Esophagus muscularis mucosa (tissue), 3 donors: ENCODE data around the gene TADA3.

Source experiments
- POLR2A ChIP-seq: fragments of 450-650 bp; IDR thresholded peaks from one replicate; pipeline ENCODE4 v1.6.1; 2017; ENCODE audit warnings: antibody characterized with exemption, moderate library complexity, mild to moderate bottlenecking, low read depth
- POLR2AphosphoS5 ChIP-seq, 2 donors: sonication (generic); formaldehyde crosslinking; IDR thresholded peaks; one replicate each; pipeline ENCODE4 v1.6.1; 2017; ENCODE audit warnings: antibody characterized with exemption in 2 of 2
- TF ChIP-seq, protein P1 (sequence below), 3 experiments: fragments of 200-600 bp in 2 of 3; fragments of 450-650 bp in 1 of 3; sonication (generic) in 2 of 3; IDR thresholded peaks; one replicate each; pipeline ENCODE4 v1.5.1; 2017 to 2019; ENCODE audit warnings: antibody characterized with exemption in 3 of 3, mild to moderate bottlenecking in 2 of 3, moderate library complexity in 1 of 3

DNA sequence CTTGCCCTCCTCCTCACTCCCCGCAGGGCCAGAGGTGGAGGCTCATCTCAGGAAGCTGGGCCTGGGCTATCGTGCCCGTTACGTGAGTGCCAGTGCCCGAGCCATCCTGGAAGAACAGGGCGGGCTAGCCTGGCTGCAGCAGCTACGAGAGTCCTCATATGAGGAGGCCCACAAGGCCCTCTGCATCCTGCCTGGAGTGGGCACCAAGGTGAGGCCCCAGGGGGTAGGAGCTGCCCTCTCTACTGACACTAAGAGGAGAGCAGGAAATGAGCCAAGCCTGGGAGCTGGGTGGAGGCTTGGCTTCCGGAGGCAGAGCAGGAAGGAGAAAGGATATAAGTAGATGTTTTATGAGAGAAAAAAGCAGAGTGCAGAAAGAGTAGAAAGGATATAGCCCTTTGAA lies 37.6 kb downstream of the TADA3 start:
- TF ChIP-seq POLR2AphosphoS5 (IDR thresholded peaks at IDR 0.05): no peak
- TF ChIP-seq, protein P1, sequence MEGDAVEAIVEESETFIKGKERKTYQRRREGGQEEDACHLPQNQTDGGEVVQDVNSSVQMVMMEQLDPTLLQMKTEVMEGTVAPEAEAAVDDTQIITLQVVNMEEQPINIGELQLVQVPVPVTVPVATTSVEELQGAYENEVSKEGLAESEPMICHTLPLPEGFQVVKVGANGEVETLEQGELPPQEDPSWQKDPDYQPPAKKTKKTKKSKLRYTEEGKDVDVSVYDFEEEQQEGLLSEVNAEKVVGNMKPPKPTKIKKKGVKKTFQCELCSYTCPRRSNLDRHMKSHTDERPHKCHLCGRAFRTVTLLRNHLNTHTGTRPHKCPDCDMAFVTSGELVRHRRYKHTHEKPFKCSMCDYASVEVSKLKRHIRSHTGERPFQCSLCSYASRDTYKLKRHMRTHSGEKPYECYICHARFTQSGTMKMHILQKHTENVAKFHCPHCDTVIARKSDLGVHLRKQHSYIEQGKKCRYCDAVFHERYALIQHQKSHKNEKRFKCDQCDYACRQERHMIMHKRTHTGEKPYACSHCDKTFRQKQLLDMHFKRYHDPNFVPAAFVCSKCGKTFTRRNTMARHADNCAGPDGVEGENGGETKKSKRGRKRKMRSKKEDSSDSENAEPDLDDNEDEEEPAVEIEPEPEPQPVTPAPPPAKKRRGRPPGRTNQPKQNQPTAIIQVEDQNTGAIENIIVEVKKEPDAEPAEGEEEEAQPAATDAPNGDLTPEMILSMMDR (IDR thresholded peaks at IDR 0.05): no peak
- TF ChIP-seq POLR2A: no peak
